Mesenteric fat pad (tissue), 1 donor: ENCODE results near the gene DNAL4. TPM values are rescaled to one million over a fixed set of nuclear protein-coding genes. Genes with fewer than 3 reads are reported as not detected.

ENCODE experiments used
- DNase-seq: peaks from one replicate; pipeline ENCODE4 v3.0.0-alpha.2; 2020; ENCODE audit warnings: low spot score
- total RNA-seq: library from RNA; stranded (reverse); fragmentation: NEBNext Ultra II Directional; extraction: Animal tissue kit (Norgen Biotek cat#: 25700); gene quantifications from one replicate; pipeline ENCODE4 v1.2.1, GENCODE V29; 2021
- donor health status: DM: yes; HTN: yes; CAD: no.

Gene DNAL4
- total RNA-seq, 1 donor from 2014 or later: 7.2 TPM

DNA sequence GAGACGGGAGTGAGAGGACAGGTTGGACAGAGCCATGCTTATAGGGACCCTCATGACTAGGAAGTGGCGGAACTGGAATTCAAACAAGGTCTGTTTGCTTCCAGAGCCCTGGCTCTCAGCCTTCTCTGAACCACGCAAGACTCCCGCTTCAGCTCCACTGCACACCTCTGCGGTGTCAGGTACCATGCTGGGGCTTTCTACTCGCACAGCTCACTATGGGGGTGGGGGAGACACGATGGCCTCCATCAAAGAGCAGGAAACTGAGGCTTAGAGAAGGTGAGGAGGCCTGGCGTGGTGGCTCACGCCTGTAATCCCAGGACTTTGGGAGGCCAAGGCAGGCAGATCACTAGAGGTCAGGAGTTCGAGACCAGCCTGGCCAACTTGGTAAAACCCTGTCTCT lies 52.4 kb downstream of the DNAL4 start:
- DNase-seq: no peak

DNA sequence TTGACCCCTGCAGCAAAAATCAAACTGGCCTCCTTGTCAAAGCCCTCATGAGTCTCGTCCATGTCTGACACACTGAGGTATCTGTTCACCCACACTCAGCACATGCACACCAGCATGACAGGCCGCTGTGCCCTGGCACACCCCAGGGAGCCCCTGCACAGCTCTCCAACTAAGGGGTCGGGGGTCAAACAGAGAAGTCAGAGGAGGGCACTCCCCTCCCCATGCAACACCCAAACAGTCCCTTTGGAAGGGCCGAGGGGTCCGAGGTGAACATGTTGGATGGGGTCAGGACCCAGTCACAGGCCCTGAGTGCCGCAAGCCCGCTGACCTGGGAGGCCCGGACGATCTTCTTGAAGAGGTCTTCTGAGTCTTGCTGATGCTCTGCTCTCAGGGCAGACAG lies 52.8 kb downstream of the DNAL4 start:
- no peak for DNase-seq

DNA sequence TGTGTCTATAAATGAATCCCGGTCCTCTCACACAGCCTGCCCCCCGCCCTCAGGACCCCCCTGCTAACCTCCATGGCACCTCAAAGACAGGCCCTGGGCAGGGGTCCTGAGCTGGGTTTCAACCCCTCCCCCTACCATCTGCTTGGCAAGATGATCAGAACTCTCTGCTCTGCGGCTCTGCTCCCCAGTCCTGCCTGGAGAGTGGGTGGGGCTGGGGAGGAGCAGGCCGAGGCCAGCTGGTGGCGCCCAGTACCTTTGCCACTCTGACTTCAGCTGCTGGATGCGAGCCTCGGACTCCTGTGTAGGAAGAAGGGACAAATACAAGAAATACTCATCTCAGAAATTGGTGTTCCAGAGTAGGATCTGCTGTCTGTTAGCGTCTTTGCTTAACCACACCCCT lies 53.2 kb downstream of the DNAL4 start:
- no peak for DNase-seq

DNA sequence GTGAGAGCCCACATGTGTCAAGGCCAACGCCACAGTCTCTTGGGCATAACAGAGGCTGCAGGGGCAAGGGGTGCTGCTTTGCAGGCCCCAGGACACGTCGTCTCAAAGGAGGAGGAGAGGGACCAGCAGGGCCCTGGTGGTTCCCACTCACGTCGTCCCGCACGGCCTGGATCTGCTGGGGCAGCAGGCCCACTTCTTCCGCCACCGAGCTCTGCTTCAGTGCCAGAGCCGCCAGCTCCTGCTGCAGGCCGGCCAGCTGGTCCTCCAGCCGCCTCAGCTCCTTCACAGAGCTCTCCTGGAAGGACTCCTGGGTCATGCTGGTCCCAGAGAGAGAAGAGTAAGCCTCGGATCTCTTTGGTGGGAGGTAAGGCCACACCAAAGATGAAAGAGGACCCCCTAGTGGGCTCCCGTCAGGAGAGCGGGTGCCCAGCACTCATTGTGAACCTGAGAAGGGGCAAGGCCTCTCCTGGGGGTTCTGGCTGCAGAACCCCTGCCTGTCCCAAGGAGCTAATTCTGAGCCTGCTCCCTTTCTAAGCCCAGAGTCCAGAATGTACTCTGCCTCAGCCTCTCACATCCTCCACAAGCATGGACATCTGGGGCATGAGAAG lies 53.7 kb downstream of the DNAL4 start:
- no peak for DNase-seq

DNA sequence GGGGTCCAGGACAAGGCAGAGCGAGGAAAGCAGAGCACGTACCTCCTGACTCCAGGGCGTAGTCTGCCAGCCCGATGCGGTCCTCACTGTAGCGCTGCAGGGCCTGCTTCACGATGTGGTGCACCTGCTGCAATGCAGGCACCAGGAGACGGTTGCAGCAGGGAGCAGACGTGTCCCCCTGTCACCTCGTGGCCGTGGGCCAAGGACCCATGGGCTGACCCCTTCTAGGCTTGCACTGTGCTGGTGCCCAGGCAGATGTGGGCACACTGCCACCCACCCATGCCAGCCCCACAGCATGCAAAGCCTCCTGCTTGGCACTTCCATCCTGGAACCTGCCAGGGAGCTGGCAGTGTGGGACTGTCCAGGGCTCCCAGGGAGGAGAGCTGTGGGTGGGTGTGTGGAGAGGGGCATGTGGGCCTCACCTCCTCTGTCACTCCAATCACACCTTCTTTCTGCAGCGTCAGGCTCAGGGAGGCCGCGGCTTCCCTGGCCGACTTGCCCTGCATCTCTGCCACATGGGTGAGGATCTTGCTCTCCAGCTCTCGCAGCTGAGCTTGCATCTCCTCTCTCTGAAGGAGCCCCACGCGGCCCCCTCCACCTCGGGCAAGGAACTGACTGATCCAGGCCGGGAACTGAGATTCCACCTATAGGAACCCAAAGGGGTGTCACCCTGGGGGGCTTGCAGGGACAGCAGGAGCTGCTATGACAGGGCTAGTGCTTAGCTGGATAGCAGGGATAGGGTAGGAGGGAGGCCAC lies 54.5 kb downstream of the DNAL4 start:
- DNase-seq: no peak

DNA sequence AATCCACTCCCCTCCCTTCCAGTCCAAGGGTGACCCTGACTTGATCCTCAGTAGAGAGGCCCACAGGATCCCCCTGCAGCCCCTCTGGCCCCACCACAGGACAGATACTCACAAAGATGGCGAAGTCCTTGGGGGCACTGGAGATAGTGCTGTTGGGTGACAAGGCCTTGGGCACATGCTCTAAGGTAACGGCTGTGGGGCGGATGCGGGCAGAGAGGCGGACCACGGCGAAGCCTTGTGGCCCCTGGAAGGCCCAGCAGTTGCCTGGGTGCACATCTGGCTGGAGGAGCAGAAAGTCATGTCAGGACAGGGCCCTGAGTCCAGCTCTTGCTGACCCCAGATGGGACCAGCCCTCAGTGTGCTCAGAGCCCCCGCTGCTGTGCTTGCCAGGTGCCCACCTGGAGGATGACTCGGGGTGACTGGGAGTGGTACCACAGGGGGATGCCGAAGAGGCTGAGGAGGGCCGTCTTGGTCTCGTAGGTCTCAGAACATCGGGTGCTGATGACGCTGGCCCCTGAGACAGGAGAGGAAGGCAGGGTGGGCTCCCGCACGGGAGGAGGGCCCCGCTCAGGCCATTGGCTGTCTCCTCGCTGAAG lies 55.4 kb downstream of the DNAL4 start:
- no peak for DNase-seq

DNA sequence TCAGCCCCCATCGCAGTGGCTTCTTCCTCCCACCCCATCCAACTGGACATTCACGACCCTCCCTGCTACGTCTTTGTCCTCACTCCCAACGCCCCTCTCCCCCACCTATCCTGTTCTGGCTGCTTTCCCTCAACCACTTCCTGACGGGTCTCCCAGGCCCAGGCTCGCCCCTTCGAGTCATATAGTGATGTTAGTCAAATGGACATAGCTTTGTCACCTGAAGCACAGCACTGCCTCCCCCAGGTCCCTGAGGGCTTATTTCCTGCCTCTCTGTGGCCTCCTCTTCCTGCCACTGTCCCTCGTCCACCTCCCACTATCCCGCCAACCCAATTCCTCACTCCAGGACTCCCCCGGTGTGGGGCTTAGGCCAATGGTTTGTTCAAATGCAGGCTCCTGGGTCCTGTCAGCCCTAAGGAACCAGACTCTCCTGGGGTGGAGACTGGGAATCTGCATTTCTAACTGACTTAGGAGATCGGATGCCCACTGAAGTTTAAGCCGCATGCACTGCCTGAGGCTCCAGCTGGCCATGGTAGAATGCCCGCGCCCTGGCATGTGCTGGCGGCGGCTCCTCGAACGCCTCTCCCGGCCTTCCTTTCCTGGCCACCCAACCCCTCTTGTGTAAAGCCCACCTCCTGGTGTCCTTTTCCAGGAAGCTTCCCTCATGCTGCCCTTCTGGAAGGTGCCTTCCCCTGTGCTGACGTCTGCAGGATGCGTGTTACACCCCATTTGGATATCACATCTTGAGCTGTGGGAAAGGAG lies 56.5 kb downstream of the DNAL4 start:
- DNase-seq: no peak

DNA sequence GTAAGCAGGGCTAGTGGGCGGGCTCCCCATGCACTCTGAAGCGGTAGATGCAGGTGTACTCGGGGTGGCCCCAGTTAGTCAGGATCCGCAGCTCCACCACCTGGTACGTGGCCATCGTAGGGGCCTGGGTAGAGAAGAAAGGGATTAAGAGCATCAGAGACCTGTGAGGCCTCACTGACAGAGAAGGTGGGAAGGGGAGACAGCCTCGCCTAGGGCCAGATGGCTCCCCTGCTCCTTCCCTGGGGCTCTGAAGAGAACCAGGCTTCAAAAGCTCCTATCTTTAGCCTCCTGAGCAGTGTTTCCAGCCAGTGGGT lies 57.7 kb downstream of the DNAL4 start:
- DNase-seq: no peak

DNA sequence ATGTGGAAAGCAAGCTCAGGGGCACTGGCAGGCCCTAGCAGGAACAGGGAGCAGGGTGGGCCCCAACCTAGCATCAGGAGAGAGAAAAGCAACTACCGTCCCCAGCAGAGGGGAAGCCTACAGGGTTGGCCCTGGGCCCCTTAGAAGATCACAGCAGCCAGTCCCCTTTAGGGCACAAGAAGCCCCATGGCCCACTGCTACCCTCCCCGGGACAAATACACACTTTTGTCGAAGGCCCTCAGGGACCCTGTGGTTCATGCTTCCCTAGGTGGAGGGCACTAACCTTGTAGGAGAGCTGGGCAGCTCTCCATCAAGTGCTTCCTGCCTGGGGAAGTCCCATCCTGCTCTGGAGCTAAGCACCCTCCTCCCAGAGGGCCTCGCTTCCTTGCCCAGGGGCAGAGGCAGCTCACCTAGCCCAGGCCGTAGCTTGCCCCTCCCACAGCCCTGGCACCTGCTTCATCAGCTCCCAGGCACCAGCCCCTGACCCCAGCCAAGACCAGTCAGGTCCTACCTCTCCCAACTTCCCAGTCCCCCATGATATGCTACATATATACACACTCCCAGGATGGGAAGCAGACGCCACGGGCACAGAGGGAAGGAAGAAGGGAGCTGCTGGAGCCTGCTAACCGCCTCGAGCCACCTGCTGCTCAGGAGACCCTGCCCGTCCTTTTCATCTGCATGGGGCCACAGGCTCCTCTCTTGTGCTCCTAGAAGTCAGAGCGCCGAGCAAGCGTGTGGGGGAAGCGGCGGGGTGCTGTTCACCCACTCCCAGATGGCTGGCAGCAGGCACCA lies 58.3 kb downstream of the DNAL4 start:
- DNase-seq: no peak

DNA sequence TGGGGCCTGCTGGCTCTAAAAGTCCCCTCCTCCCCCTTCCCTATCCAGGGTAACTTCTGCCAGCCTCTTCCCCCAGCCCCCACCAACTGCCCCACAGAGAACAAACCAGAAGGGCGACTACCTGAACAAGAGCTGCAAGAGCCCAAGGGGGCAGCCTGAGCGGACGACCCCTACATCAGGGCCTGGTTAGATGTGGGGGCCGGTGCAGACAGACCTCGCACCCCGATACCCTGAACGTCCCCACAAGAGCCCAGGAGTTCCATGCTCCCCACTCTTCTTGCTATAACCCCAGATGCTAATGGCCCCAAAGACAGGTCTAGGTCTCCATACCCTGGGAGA lies 58.8 kb downstream of the DNAL4 start:
- DNase-seq: no peak

DNA sequence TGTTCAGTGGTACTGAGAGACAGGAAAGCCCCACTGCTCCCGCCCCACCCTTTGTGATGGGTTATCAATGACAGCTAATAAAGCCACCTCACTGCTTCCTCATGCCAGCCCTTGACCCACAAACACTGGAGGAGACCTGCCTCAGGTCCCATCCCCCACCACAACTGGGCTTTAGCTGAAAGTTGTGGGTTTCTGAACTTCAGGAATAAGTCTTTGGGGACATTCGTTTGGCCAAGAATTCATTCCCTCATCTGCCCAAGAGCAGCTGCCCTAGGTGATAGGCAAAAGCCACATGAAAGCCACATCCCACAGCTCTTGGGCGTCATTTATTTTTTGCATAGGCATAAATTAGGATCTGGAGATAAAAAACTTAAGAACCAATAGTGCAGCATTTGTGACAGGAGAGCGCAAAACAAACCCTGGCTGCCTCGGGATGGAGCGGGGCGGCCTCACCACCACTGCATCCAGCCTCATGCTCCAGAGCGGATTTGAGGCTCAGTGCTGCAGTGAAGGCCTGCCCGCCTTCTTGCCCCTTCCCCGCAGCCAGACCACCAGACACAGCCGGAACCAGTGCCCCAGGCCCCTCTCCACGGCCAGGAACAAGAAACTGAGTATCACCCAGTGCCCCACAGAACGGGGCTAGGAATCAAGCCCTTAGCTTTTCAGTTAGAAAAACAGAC lies 59.4 kb downstream of the DNAL4 start:
- no peak for DNase-seq

DNA sequence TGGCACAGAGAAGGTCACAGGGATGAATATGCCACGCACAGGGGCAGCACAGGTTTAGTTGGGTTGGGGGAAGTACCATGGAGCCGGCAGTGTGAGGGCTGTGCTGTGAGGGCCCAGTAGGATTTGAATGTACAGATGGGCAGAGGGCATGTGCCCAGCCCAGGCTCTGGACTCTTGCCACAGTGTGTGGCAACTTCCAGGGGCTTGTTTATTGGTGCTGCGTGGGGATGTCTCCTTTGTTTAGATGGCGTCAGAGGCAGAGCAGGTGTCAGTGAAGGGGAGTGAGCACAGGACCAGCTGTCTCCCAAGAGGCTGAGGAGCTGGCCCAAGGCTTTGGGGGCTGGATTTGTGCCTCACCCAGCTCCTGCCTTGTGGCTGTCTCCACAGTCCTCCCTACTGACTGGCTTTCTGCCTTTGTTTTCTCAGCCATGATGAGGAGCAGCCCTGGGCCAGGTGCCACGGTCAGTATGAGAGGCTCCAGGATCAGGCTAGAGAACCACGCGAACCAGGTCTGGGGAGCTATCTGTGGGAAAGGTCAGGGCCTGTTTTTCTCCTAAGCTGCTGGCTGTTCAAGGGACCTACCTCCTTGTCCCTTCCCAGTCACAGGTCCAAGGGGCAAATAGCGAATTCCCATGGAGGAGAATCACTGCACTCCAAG lies 60.1 kb downstream of the DNAL4 start:
- no peak for DNase-seq

DNA sequence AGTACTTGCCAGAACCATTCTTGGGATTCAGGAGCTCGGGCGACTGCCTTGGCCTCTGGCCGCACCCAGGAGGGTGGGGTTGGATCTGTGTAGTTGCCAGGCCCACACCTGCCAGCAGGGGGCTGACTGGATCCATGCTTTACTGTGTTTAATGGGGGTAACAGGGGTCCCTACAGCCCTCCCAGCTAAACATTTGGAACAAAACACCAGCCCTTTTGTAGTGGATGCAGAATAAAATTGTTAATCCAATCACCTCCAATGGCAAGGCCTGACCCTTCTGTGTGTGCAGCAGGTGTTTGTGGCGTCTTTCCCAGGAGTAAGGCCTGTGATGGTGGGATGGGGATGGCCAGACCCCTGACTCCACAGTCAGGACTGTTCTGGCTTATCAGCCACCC lies 60.6 kb downstream of the DNAL4 start:
- DNase-seq: no peak

DNA sequence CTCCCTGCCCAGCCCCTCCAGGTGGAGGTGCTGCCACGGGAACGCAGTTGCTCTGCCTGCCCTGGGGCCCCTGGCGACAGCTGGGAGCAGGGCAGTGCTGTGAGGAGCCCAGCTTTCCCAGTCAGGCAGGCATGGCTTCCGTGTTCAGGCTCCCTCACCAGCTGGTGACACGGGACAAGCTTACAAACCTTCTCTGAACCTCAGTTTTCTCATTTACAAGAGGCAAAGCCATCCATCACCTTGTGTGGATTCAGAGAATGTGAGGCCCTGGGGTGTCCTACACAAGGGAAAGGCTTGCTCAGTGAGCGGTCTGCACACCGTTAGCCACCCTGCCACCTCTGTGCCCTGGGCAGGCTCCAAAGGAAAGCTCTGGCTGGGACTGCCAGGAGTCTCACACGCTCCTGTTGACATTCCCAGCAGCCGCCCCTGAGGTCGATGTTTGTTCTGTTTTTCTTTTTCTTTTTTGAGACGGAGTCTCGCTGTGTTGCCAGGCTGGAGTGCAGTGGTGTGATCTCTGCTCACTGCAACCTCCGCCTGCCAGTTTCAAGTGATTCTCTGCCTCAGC lies 61.6 kb downstream of the DNAL4 start:
- DNase-seq: no peak

DNA sequence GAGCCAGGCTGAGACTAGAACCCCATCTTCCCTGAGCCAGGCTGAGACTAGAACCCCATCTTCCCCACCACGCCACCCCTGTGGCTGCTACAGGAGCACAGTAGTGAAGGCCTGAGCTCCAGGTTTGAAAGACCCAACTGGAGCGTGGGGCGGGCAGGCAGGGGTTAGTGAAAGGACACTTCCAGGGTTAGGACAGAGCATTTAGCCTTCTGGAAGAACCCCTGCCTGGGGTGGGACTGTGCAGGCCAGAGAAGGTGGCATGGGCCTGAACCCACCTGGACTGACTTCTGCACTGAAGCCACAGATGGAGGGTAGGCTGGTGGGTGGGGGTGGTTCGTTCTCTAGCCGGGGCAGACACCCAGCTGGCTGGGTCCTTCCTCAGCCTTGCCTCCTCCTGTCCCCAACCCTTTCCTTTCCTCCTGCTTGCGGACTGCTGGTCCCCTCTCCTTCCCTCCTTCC lies 62.2 kb downstream of the DNAL4 start:
- DNase-seq: no peak

DNA sequence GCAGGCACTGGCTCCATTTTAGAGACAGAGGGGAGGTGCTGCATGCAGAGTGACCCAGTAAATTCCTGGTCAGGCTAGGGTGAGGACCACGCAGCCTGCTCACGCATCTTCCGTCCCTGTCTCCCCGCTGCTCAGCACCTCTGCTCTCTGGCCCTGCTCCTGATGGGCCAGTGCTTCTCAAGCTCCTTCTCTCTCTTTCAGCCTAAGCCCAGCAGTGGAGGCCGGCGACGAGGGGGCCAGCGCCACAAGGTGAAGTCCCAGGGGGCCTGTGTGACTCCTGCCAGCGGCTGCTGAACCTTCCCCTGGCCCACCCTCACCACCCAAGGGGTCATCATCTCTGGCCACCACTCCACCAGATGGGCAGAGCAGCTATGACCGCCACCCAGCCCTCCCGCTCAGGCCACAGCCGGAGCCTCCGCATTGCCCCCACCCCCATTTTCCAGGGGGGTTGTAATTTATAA lies 63.5 kb downstream of the DNAL4 start:
- DNase-seq: no peak

DNA sequence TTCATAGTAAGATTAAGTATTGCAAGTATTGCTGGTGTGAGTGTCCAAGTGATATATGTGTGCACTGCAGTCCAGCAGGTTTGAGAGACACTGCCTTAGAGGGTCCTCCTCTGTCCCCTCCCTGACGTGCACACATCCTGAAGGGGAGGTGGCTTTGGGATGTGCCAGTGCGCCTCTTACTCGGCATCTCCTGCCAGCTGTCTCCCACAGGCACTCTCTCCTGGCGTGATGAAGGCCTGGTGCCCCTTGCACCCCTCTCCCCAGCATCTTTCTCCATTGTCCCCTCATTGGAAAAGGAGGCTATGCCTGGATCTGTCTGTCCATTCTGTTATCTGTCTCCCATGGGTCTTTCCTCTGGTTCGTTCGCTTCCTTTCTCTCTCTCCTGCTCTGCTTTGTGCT lies 64.0 kb downstream of the DNAL4 start:
- no peak for DNase-seq

DNA sequence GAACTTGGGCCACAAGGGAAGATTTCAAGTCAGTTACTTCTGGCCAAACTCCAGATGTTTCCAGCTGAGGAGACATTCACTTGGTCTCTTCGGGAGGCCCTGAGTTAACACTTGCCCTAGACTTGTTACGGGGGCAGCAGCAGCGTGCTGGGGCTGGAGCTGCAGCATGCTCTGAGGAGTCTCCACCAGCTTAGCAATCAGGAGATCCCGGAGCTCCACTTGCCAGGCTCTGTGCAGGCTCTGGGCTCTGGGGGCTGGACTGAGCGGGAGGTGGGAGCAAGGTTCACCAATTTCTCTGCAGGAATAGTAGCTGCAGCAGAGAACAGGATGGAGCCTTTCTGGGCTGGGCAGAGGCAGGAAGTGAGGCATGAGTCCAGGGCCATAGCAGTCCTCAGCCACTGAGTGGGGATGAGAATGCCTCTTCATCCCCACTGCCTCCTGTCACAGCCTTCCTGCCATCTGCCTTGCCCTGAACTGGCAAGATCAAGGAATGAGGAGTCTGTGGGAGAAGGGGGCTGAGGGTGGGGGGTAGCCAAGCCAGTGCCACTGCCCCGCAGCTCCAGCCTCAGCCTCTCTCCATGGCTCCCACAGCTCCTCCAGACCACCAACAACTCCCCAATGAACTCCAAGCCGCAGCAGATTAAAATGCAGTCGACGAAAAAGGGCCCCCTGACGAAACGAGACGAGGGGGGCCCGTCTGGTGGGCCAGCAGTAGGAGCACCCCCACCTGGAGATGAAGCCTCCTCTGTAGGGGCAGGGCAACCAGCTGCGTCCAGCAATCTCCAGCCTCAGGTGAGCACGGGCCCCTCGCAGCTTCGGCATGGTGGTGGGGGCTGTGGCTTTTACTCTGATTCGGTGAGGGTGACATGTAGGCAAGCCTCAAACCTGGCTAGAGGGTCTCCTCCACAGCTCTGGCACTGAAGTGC lies 64.8 kb downstream of the DNAL4 start:
- DNase-seq: no peak
